Lung (tissue), 12 donors: ENCODE data around the gene THTPA. TPM values are rescaled to one million over a fixed set of nuclear protein-coding genes. Genes with fewer than 3 reads are reported as not detected.

Experiments used
- ATAC-seq: fragments of 200-7000 bp; cut with Tn5 transposase; one replicate; pipeline ENCODE4 v1.9.1; 2020; ENCODE audit warnings: moderate number of reproducible peaks; ENCODE audit not compliant: insufficient read depth, low FRiP score
- DNase-seq, 3 donors: peaks; one replicate each; pipeline ENCODE4 v3.0.0-alpha.2; 2013 to 2017
- H3K27ac ChIP-seq, 2 donors: one replicate each; pipeline ENCODE4 v1.5.1; 2013; ENCODE audit warnings: mild to moderate bottlenecking in 2 of 2, moderate library complexity in 2 of 2, control low read depth in 1 of 2, inconsistent platforms in 1 of 2, low read depth in 1 of 2, low read length in 1 of 2
- H3K27me3 ChIP-seq, 3 donors: one replicate each; pipeline ENCODE4 v1.5.1; 2013; ENCODE audit warnings: low read length in 2 of 3; ENCODE audit not compliant: control insufficient read depth in 3 of 3, insufficient read depth in 3 of 3
- H3K36me3 ChIP-seq, 4 donors: one replicate each; pipeline ENCODE4 v1.5.1; 2013; ENCODE audit warnings: low read length in 4 of 4, mild to moderate bottlenecking in 1 of 4, moderate library complexity in 1 of 4; ENCODE audit not compliant: control insufficient read depth in 4 of 4, insufficient read depth in 4 of 4
- H3K4me1 ChIP-seq, 5 donors: one replicate each; pipeline ENCODE4 v1.5.1; 2013; ENCODE audit warnings: low read length in 5 of 5, mild to moderate bottlenecking in 2 of 5, moderate library complexity in 1 of 5; ENCODE audit not compliant: control insufficient read depth in 5 of 5, insufficient read depth in 5 of 5
- H3K4me3 ChIP-seq: one replicate; pipeline ENCODE4 v1.5.1; 2013; ENCODE audit warnings: mild to moderate bottlenecking, control low read depth, moderate library complexity
- H3K9ac ChIP-seq, 2 donors: one replicate each; pipeline ENCODE4 v1.5.1; 2013; ENCODE audit warnings: low read length in 2 of 2, control low read depth in 1 of 2; ENCODE audit not compliant: insufficient read depth in 1 of 2
- H3K9me3 ChIP-seq, 4 donors: one replicate each; pipeline ENCODE4 v1.5.1; 2013; ENCODE audit warnings: low read length in 3 of 4, mild to moderate bottlenecking in 1 of 4, moderate library complexity in 1 of 4; ENCODE audit not compliant: control insufficient read depth in 4 of 4, insufficient read depth in 3 of 4
- CTCF ChIP-seq: IDR thresholded peaks from 2 replicates; pipeline ENCODE4 v1.5.1; 2012; ENCODE audit warnings: mild to moderate bottlenecking; ENCODE audit errors: control extremely low read depth, extremely low read depth
- WGBS, 2 donors: extraction: QIAGEN DNeasy Blood & Tissue Kit; methylation state at CpG; one replicate each; pipeline ENCODE4 v1.1.7; 2013; 5-methylcytosine and 5-hydroxymethylcytosine counted together
- polyA plus RNA-seq, 2 donors: library from polyadenylated mRNA; stranded (reverse); fragments of 200-250 nt; gene quantifications; one replicate each; pipeline ENCODE4 v1.2.1, GENCODE V29; 2013
- total RNA-seq, 2 donors: library from RNA; depleted of rRNA in 1 of 2; stranded (reverse); fragments of >200 nt in 1 of 2; gene quantifications; one replicate each; pipeline ENCODE4 v1.2.1, GENCODE V29; 2014 to 2021
- donor health status: control.
- donor health status: control.
- donor health status: Bipolar disorder and iron deficiency.
- donor health status: healthy.
- donor health status: DM: yes; HTN: yes; CAD: no.

Gene THTPA
- total and polyA plus RNA-seq, 4 donors: 7.7 to 22.1 (median 14.1) TPM

DNA sequence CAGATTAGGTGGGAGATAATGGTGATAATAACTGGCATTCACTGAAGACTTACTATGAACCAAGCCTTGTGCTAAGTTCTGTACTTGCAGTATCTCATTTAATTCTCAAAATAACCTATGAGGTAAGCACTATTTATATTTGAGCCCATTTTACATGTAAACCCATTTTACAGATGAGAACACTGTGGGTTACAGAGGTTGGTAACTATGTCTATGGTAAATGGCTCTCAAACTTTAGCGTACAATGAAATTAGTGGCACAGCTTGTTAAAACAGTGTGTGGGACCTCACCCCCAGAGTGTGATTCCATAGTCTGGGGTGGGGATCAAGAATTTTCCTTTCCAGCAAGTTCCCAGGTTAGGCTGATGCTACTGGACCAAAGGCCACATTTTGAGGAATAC lies 44.7 kb downstream of the THTPA start:
- WGBS, 2 donors: 98 to 99% methylated on average over 1 of the region's 1 CpG
- TF ChIP-seq CTCF: no peak
- peaks cover 0 to 2% (median 0%) of the 10 kb centered on the region in 4 donors for H3K9me3 ChIP-seq
- no peaks in the 10 kb centered on the region for H3K27me3 ChIP-seq
- no peak overlapping the region for H3K4me3 ChIP-seq
- no peak overlapping the region for H3K27ac ChIP-seq
- no peaks in the 10 kb centered on the region for H3K4me1 ChIP-seq
- DNase-seq: no peak
- ATAC-seq: no peak
- H3K9ac ChIP-seq: no peak overlapping the region
- no peaks in the 10 kb centered on the region for H3K36me3 ChIP-seq

DNA sequence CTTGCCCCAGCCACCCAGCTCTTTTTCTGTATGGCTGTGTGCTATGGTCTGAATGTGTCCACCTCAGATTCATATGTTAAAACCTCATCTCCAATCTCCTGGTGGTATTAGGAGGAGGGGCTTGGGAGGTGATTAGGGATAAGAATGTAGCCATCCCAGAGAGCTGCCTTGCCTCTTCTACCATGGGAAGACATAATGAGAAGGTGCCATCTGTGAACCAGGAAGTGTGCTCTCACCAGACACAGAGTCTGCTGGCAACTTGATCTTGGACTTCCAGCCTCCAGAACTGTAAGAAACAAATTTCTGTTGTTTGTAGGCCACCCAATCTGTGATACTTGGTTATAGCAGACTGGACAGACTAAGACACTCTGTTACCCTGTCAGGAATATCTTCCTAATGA lies 45.4 kb downstream of the THTPA start:
- Histone ChIP-seq H3K36me3 (no peaks in the 10 kb centered on the region), H3K9me3 (peaks cover 0 to 2% (median 0%) of the 10 kb centered on the region in 4 donors), H3K27ac (no peak overlapping the region), H3K4me1 (no peaks in the 10 kb centered on the region), H3K27me3 (no peaks in the 10 kb centered on the region), H3K9ac (no peak overlapping the region), H3K4me3 (no peak overlapping the region)
- no peak for ATAC-seq
- TF ChIP-seq CTCF: no peak
- no peak for DNase-seq

- no peaks in the 10 kb centered on the region for H3K4me1 ChIP-seq
- no peaks in the 10 kb centered on the region for H3K36me3 ChIP-seq
- H3K27me3 ChIP-seq: no peaks in the 10 kb centered on the region
- peaks cover 0 to 2% (median 0%) of the 10 kb centered on the region in 4 donors for H3K9me3 ChIP-seq
- DNase-seq (no peak), ATAC-seq (no peak)
- H3K27ac ChIP-seq: no peak overlapping the region
- no peak for TF ChIP-seq CTCF
- no peak overlapping the region for H3K9ac ChIP-seq
- H3K4me3 ChIP-seq: no peak overlapping the region
- 68 to 71% methylated on average over 1 of the region's 1 CpG for whole genome bisulfite sequencing, 2 donors
These were observed 45.7 kb downstream of the THTPA start for GRCh38 chr14:23601845-23602180.
